Measurements from ENCODE around the gene VGF. TPM values are rescaled to one million over a fixed set of nuclear protein-coding genes. Genes with fewer than 3 reads are reported as not detected.

The VGF gene
- total RNA-seq, 1 donor from 2014 or later: not detected

GRCh38 chr7:101186194-101186593 is 20.8 kb upstream of the VGF start:
- DNase-seq (ENCODE audit: low read depth in 2 of 2): no peak

GRCh38 chr7:101185258-101185839 is 20.0 kb upstream of the VGF start:
- DNase-seq (ENCODE audit: low read depth in 2 of 2): no peak

DNA sequence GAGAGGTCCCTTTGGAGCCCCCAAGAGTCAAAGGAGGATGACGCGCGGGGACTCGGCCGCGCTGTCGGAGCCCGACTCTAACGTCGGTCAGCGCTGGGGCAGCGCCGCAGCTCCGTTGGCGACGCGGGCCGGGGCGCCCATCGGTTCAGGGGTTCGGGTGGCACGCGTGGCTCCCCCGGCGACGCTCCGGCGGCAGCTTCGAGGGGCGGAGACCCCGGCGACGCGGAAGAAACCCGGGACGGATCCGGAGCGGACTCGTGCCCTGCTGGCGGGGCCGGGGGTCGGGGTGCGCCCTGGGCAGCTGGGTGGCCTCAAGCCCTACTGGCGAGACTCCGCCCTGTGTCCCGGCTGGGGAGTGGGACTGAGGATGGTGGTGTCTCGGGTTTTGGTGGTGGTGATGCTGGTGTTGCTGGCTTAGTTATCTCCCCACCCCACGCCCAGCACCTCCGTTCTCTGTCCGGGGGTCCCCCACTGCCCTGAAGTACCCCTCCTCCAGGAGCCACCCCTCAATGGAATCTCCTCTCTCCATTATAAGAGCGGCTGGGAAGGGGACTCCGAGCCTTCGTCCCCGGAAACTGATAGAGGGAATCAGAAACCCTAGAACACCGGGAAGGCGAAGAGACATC is 14.9 kb upstream of the VGF start, which contains the start of gene NAT16:
NAT16 (minus strand) TSS at position 164 of the 626 bp plus-strand sequence. CDS start 5,486 bp downstream, outside the sequence.
- DNase-seq (ENCODE audit: low read depth in 2 of 2): no peak

- no peak for DNase-seq (ENCODE audit: low read depth in 2 of 2)
These were observed 14.3 kb upstream of the VGF start for GRCh38 chr7:101179713-101180112.

- DNase-seq (ENCODE audit: low read depth in 2 of 2): no peak
These were observed 13.7 kb upstream of the VGF start for GRCh38 chr7:101179117-101179516.

GRCh38 chr7:101177644-101178043 is 12.3 kb upstream of the VGF start:
- no peak for DNase-seq (ENCODE audit: low read depth in 2 of 2)

DNA sequence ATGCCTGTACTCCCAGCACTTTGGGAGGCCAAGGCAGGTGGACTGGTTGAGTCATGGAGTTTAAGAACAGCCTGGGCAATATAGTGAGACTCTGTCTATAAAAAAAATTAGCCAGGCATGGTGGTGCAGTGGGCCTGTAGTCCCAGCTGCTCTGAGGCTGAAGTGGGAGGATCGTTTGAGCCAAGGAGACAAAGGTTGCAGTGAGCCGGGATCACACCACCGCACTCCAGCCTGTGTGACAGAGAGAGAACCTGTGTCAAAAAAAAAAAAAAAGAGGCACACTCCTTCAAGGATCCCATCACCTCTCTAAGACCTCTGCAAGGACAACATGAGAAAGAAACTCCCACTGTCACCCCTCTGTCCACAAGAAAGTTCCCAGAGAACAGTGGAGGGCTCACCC is 10.3 kb upstream of the VGF start:
- no peak for DNase-seq (ENCODE audit: low read depth in 2 of 2)

DNA sequence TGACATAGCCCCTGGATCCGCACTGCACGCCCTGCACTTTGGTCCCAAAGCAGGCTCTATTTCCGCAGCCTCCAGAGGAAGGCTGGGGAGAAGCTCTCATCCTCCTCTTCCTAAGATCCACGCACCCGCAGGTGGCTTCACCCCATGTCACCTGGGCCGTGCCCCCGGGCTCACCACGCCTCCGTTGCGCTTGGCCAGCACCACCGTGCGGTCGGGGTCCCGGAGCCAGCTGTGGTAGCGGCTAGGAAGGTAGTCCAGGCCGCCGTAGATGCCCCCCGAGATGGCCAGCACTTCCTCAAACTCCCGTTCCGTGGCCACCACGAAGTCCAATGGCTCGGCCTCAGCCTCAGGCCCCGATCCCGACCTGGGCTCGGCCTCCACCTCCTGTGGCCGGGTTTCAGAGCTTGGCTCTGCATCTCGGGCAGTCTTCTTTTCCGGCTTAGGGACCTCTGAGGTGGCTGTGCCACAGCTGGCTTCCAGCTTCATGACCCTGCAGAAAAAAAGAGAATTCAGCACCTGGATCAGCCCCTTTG is 9.0 kb upstream of the VGF start:
- DNase-seq (ENCODE audit: low read depth in 2 of 2): no peak

DNA sequence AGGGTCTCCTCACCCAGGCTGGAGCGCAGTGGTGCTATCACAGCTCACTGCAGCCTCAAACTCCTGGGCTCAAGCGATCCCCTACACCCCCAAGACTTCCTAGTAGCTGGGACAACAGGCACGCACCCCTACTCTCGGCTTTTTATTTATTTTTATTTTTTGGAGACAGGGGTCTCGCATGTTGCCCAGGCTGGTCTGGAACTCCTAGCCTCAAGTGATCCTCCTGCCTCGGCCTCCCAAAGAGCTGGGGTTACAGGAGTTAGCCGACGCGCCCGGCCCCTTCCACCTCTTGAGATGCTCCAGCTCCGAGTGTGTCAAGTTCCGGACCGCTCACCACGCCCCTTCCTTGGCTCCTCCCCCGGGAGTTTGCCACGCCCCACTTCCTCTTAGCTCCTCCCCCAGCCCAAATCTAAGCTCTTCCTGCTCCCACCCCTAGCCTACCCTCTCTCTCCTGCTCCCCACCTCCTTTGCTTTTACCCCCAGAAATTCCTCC is 8.4 kb upstream of the VGF start:
- DNase-seq (ENCODE audit: low read depth in 2 of 2): no peak

GRCh38 chr7:101172854-101173751 is 7.7 kb upstream of the VGF start:
- peak in 1 of 2 donors; percentile 59 for DNase-seq (ENCODE audit: low read depth in 2 of 2)

DNA sequence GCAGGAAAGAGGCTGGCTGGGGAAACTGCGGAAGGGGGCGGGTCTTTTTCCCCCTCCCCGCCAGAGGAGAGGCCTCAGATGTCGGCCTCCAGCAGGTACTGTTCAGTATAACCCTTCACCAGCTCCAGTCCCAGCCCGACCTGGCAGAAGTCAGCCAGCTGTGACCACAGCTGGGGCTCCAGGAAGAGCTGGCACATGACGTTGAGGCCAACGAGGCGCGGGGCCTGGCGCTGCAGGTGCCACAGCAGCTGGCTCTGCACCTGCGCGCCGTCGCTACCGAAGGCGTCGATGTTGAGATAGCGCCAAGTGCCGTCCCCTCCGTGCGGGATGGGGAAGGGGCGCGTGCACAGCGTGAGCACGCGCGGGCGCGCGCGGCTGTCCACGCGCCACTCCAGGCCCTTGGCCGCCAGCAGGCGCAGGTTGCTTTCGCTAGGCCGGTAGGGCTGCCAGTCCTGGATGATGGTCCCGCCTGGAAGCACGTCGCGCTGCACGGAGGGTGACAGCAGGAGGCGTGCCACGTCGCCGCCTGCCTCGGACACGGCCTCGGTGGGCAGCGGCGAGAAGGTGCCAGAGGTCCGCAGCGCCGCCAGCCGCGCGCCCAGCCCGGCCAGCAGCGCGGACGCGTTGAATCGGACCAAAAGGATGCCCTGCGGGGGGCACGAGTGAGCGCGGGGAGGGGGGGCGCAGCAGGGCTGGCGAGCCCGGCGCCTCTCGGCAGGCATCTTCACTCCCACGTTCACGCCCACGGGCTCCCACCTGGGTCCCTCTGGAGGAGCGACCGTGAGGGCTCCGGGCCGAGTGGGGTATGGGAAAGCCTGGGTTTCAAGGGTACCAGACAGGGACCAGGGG is 6.9 kb upstream of the VGF start:
- no peak for DNase-seq (ENCODE audit: low read depth in 2 of 2)

GRCh38 chr7:101171442-101171837 is 6.1 kb upstream of the VGF start:
- DNase-seq (ENCODE audit: low read depth in 2 of 2): no peak

GRCh38 chr7:101170617-101171441 is 5.5 kb upstream of the VGF start:
- no peak for DNase-seq (ENCODE audit: low read depth in 2 of 2)

DNA sequence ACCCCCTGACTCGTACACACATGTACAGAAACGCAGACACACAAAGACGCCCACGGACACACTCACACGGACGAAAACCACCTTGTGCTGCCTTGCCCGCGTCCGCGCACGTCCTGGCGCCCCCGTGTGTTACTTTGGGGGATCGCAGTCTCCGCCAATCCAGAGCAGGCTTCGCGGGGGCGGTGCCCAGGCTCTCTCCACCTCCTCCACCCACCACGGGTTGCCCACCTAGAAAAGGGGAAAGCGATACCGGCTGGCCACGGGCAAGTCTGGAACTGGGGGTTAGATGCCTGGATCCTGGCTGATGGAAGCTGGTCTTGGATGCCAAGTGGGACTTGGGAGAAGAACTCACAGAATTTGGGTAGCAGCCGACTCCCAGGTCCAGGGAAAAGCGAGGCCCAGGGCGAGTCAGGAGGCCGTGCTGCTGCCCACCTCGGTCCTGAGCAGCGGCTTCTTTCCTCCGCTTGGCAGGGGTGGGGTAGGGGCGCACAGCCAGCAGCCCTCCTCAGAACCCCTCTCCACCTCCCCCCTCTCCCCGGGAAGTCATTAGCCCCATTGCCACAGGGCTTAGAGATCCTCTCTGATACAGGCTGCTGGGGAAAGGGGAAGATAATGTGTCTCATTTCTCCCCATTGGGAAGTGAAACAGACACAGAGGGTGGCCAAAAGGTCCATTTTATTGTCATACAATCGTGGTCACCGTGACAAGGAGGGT is 4.6 kb upstream of the VGF start:
- DNase-seq (ENCODE audit: low read depth in 2 of 2): peak in 1 of 2 donors; percentile 65

DNA sequence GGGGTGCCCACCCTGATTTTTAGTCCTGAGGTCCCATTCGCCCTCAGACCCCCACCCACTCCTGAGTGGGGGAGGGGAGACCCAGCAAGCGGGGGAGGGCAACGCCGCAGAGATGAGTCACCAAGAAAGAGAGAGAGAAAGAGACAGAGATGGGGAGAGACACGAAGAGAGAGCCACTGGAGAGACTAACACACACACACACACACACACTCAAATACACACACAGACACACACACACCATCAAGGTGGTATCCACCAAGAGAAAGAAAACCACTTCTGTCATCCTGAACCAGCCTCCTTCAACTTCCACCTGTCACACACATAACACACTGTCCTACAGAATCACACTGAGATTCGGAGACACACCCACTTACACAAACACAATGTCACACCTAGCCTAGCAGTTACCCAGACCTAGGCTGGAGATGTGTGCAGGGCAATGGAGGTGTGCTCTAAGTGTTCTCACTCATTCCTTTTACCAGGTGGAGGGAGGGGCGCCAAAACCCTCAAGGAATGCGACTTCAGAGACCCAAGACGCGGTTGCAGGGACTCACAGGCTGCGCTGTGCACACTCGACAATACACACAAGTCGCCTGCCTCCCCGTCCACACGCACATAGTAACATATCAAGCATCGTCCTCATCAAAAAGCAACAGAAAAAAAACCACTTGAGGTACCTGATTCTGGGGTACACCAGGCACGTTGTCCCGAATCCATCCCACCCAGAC is 3.9 kb upstream of the VGF start:
- no peak for DNase-seq (ENCODE audit: low read depth in 2 of 2)

DNA sequence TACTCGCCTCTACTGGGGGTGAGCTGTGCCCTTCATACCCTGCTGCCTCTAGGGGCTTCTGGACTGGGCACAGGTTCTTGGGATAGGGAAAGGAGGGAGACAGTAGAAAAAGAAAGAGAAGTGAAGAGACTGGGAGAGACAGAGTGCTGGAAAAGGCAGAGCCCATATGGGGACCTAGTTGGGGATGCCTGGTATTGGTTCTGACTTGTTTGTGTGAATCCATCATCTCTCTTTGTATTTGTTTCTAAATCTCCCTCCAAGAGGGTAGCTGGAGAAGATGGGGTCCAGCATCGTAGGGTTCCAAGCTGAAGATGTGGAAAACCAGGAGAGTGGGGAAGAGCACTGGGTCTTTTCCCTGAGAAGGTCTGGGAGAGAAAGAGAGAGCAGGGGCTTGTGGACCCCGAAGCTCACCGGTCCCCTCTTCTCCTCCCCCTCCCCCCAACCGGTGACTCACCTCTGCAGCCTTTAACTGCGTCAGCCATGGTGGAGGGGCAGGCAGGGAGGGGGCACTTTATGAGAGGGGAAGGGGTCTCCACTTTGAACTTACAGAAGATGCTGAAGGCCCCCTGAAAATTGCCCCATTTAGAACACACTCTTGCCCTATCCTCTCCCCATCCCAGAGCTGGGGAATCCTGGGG is 3.2 kb upstream of the VGF start:
- DNase-seq (ENCODE audit: low read depth in 2 of 2): no peak

- no peak for DNase-seq (ENCODE audit: low read depth in 2 of 2)
These were observed 2.5 kb upstream of the VGF start for GRCh38 chr7:101167645-101168411.

Data from dermis microvascular lymphatic vessel endothelial cell (primary cell).